ENCODE measurements around the gene TLR7. TPM values are rescaled to one million over a fixed set of nuclear protein-coding genes. Genes with fewer than 3 reads are reported as not detected.

Gene TLR7
- total RNA-seq, 1 donor from 2014 or later = not detected

DNA sequence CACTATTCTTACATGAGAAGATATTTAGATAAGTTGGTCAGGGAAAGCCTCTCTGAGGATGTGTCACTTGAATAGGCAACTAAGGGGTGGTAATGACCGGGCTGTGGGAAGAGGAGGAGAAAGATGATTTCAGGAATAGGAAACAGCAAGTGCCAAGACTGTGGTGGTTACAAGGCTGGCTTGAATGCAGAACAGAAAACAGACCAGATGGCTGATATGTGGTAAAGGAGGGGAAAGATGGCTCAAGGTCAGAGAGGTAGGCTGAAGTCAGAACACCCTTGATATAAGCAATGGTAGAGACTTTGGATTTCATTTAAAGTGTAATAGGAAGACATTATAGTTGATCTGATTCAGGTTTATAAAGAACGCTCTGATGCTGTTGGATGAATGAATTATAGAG is 15.0 kb downstream of the TLR7 start:
- Histone ChIP-seq H3K36me3 (ENCODE audit: control insufficient read depth, insufficient read depth, low read length) (no peaks in the 10 kb centered on the region), H3K27me3 (ENCODE audit: control insufficient read depth, insufficient read depth, low read length) (no peaks in the 10 kb centered on the region), H3K4me3 (ENCODE audit: low read depth, low read length) (no peak overlapping the region)
- TF ChIP-seq, protein P1, sequence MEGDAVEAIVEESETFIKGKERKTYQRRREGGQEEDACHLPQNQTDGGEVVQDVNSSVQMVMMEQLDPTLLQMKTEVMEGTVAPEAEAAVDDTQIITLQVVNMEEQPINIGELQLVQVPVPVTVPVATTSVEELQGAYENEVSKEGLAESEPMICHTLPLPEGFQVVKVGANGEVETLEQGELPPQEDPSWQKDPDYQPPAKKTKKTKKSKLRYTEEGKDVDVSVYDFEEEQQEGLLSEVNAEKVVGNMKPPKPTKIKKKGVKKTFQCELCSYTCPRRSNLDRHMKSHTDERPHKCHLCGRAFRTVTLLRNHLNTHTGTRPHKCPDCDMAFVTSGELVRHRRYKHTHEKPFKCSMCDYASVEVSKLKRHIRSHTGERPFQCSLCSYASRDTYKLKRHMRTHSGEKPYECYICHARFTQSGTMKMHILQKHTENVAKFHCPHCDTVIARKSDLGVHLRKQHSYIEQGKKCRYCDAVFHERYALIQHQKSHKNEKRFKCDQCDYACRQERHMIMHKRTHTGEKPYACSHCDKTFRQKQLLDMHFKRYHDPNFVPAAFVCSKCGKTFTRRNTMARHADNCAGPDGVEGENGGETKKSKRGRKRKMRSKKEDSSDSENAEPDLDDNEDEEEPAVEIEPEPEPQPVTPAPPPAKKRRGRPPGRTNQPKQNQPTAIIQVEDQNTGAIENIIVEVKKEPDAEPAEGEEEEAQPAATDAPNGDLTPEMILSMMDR (IDR thresholded peaks at IDR 0.05; ENCODE audit: insufficient read depth, low read length, poor library complexity, severe bottlenecking) = no peak
- no peak for DNase-seq (ENCODE audit: low read depth)

DNA sequence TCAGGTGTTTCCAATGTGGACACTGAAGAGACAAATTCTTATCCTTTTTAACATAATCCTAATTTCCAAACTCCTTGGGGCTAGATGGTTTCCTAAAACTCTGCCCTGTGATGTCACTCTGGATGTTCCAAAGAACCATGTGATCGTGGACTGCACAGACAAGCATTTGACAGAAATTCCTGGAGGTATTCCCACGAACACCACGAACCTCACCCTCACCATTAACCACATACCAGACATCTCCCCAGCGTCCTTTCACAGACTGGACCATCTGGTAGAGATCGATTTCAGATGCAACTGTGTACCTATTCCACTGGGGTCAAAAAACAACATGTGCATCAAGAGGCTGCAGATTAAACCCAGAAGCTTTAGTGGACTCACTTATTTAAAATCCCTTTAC is 18.6 kb downstream of the TLR7 start:
- Histone ChIP-seq H3K36me3 (ENCODE audit: control insufficient read depth, insufficient read depth, low read length) (no peaks in the 10 kb centered on the region), H3K4me3 (ENCODE audit: low read depth, low read length) (no peak overlapping the region), H3K27me3 (ENCODE audit: control insufficient read depth, insufficient read depth, low read length) (no peaks in the 10 kb centered on the region)
- TF ChIP-seq, protein P1 (IDR thresholded peaks at IDR 0.05; ENCODE audit: insufficient read depth, low read length, poor library complexity, severe bottlenecking) = no peak
- DNase-seq (ENCODE audit: low read depth) = no peak

DNA sequence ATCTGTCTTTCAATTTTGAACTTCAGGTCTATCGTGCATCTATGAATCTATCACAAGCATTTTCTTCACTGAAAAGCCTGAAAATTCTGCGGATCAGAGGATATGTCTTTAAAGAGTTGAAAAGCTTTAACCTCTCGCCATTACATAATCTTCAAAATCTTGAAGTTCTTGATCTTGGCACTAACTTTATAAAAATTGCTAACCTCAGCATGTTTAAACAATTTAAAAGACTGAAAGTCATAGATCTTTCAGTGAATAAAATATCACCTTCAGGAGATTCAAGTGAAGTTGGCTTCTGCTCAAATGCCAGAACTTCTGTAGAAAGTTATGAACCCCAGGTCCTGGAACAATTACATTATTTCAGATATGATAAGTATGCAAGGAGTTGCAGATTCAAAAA is 19.7 kb downstream of the TLR7 start:
- TF ChIP-seq, protein P1 (IDR thresholded peaks at IDR 0.05; ENCODE audit: insufficient read depth, low read length, poor library complexity, severe bottlenecking) = no peak
- DNase-seq (ENCODE audit: low read depth) = no peak
- no peak overlapping the region for H3K4me3 ChIP-seq (ENCODE audit: low read depth, low read length)
- H3K36me3 ChIP-seq (ENCODE audit: control insufficient read depth, insufficient read depth, low read length) = no peaks in the 10 kb centered on the region
- no peaks in the 10 kb centered on the region for H3K27me3 ChIP-seq (ENCODE audit: control insufficient read depth, insufficient read depth, low read length)

DNA sequence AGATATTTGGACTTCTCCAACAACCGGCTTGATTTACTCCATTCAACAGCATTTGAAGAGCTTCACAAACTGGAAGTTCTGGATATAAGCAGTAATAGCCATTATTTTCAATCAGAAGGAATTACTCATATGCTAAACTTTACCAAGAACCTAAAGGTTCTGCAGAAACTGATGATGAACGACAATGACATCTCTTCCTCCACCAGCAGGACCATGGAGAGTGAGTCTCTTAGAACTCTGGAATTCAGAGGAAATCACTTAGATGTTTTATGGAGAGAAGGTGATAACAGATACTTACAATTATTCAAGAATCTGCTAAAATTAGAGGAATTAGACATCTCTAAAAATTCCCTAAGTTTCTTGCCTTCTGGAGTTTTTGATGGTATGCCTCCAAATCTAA is 20.3 kb downstream of the TLR7 start:
- TF ChIP-seq, protein P1 (IDR thresholded peaks at IDR 0.05; ENCODE audit: insufficient read depth, low read length, poor library complexity, severe bottlenecking) = no peak
- DNase-seq (ENCODE audit: low read depth) = no peak
- H3K36me3 ChIP-seq (ENCODE audit: control insufficient read depth, insufficient read depth, low read length) = no peaks in the 10 kb centered on the region
- H3K27me3 ChIP-seq (ENCODE audit: control insufficient read depth, insufficient read depth, low read length) = no peaks in the 10 kb centered on the region
- no peak overlapping the region for H3K4me3 ChIP-seq (ENCODE audit: low read depth, low read length)

DNA sequence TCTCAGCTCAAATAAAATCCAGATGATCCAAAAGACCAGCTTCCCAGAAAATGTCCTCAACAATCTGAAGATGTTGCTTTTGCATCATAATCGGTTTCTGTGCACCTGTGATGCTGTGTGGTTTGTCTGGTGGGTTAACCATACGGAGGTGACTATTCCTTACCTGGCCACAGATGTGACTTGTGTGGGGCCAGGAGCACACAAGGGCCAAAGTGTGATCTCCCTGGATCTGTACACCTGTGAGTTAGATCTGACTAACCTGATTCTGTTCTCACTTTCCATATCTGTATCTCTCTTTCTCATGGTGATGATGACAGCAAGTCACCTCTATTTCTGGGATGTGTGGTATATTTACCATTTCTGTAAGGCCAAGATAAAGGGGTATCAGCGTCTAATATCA is 20.9 kb downstream of the TLR7 start:
- TF ChIP-seq, protein P1 (IDR thresholded peaks at IDR 0.05; ENCODE audit: insufficient read depth, low read length, poor library complexity, severe bottlenecking) = no peak
- Histone ChIP-seq H3K36me3 (ENCODE audit: control insufficient read depth, insufficient read depth, low read length) (no peaks in the 10 kb centered on the region), H3K27me3 (ENCODE audit: control insufficient read depth, insufficient read depth, low read length) (no peaks in the 10 kb centered on the region), H3K4me3 (ENCODE audit: low read depth, low read length) (no peak overlapping the region)
- DNase-seq (ENCODE audit: low read depth) = no peak

DNA sequence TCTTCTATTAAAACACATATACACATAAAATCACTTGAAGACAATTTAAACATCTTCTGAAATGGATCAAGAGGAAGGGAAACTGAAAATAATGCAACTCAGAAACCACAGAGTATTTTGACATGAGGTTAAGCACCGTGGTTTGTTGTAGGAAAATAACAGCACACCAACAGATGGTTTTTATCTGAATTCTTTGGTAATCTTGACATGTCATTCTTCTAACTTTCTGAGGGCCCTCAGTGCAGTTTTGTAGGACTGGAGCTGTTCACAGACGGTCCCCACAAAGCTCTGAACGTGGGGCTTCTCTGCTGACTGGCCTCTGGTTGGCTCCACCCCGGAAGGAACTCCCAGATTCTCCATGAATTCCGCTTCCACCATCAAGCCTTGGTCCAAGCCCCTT is 23.6 kb downstream of the TLR7 start:
- no peak for DNase-seq (ENCODE audit: low read depth)
- TF ChIP-seq, protein P1 (IDR thresholded peaks at IDR 0.05; ENCODE audit: insufficient read depth, low read length, poor library complexity, severe bottlenecking) = no peak
- Histone ChIP-seq H3K4me3 (ENCODE audit: low read depth, low read length) (no peak overlapping the region), H3K36me3 (ENCODE audit: control insufficient read depth, insufficient read depth, low read length) (no peaks in the 10 kb centered on the region), H3K27me3 (ENCODE audit: control insufficient read depth, insufficient read depth, low read length) (no peaks in the 10 kb centered on the region)
